ENCODE results near the gene ZNF335. TPM values are rescaled to one million over a fixed set of nuclear protein-coding genes. Genes with fewer than 3 reads are reported as not detected.

The ZNF335 gene
- total and polyA plus RNA-seq, 2 of the 13 experiments (the other 11 are each of a cell fraction or from before 2014, with no cell fraction given): 9.7 to 13.7 TPM

GRCh38 chr20:45968801-45969711 is 2.9 kb downstream of the ZNF335 start (continued):
- TF ChIP-seq RORA (CRISPR knock-in tag; IDR thresholded peaks at IDR 0.05): no peak
- no peak for TF ChIP-seq ZNF496 (CRISPR knock-in tag; IDR thresholded peaks at IDR 0.05; ENCODE audit: insufficient replicate concordance)
- no peak for TF ChIP-seq TFE3 (CRISPR knock-in tag; IDR thresholded peaks at IDR 0.05)
- TF ChIP-seq GMEB1 (CRISPR knock-in tag; IDR thresholded peaks at IDR 0.05; ENCODE audit: borderline replicate concordance): no peak
- TF ChIP-seq ARNT2 (CRISPR knock-in tag; IDR thresholded peaks at IDR 0.05; ENCODE audit: low read depth): no peak
- no peak for TF ChIP-seq ZNF281 (CRISPR knock-in tag; IDR thresholded peaks at IDR 0.05; ENCODE audit: borderline replicate concordance)
- TF ChIP-seq KIAA2018 (CRISPR knock-in tag; IDR thresholded peaks at IDR 0.05; ENCODE audit: borderline replicate concordance): no peak
- 0 out of 2 replicates have a peak, but pooled peaks have one; percentile 43 for TF ChIP-seq ARID2 (CRISPR knock-in tag; IDR thresholded peaks at IDR 0.05; ENCODE audit: borderline replicate concordance)
- no peak for TF ChIP-seq BATF2 (CRISPR knock-in tag; IDR thresholded peaks at IDR 0.05)
- TF ChIP-seq AHR (CRISPR knock-in tag; IDR thresholded peaks at IDR 0.05): no peak
- no peak for TF ChIP-seq EZH2 (conservative IDR thresholded peaks at IDR 0.05; ENCODE audit: low read depth, low read length)
- TF ChIP-seq NAIF1 (CRISPR knock-in tag; IDR thresholded peaks at IDR 0.05; ENCODE audit: borderline replicate concordance): no peak

All from HepG2 (cell line).